ENCODE results near the gene MTA3.
"Not testable (repeated sequence)": the region's sequence is repeated elsewhere in the genome, so short reads cannot be mapped to it uniquely, and the experiment has no call there.

The MTA3 gene

DNA sequence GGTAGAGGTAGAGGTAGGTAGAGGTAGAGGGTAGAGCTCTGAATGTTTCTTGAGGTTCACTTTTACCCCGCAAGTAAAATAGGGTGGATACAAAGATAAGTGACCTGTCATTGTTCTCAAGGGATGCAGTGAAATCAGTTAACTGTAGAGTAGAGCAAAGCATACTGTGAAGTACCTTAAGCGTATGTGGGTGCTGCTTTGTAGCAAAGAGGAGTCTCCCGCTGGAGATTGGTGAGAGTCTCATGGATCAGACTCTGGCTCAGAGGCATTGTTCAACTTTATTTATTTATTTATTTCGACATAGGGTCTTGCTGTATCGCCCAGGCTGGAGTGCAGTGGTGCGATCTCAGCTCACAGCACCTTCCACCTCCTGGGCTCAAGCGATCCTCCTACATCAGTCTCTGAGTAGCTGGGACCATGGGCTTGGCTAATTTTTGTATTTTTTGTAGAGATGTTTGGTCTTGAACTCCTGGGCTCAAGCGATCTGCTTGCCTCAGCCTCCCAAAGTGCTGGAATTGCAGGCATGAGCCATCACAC lies 38.7 kb downstream of the MTA3 start:
- DNase-seq = no peak

GRCh38 chr2:42613281-42614064 lies 45.0 kb downstream of the MTA3 start:
- DNase-seq = no peak

GRCh38 chr2:42614838-42615237 lies 46.4 kb downstream of the MTA3 start:
- DNase-seq = no peak

- no peak for DNase-seq
Measured at GRCh38 chr2:42618116-42618515, 49.7 kb downstream of the MTA3 start.

- DNase-seq = no peak
Measured at GRCh38 chr2:42618972-42619371, 50.5 kb downstream of the MTA3 start.

- not testable (repeated sequence) for DNase-seq
Measured at GRCh38 chr2:42621626-42622025, 53.2 kb downstream of the MTA3 start.

- no peak for DNase-seq
Measured at GRCh38 chr2:42622943-42623676, 54.7 kb downstream of the MTA3 start.

- DNase-seq = no peak
Measured at GRCh38 chr2:42624047-42624446, 55.6 kb downstream of the MTA3 start.

DNA sequence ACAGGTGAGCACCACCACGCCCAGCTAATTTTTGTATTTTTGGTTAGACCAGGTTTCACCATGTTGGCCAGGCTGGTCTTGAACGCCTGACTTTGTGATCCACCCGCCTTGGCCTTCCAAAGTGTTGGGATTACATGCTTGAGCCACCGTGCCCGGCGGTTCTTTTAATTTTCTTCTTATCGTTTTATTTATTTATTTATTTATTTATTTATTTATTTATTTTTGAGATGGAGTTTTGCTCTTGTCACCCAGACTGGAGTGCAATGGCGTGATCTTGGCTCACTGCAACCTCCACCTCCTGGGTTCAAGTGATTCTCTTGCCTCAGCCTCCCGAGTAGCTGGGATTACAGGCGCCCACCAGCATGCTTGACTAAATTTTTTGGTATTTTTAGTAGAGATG lies 59.6 kb downstream of the MTA3 start:
- DNase-seq = not testable (repeated sequence)

DNA sequence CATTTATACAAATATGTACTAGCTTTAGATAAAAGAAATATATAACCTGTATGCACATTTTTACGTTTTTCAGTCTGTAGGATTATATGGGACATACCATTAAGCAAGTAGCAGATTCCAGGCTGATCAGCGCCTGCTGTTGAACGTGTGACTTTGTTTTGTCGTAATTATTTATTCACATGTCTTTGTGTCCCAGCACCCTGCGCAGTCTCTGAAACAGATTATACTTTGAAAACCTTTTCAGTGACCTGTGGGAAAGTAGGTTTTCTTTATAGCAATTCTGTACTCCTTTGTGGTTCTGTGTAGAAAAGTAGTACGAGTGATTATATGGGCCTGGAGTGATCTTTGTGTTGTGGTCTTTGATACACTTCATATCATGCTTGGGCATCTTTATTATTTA lies 68.5 kb downstream of the MTA3 start:
- DNase-seq = no peak

GRCh38 chr2:42638080-42638784 lies 69.8 kb downstream of the MTA3 start:
- no peak for DNase-seq

DNA sequence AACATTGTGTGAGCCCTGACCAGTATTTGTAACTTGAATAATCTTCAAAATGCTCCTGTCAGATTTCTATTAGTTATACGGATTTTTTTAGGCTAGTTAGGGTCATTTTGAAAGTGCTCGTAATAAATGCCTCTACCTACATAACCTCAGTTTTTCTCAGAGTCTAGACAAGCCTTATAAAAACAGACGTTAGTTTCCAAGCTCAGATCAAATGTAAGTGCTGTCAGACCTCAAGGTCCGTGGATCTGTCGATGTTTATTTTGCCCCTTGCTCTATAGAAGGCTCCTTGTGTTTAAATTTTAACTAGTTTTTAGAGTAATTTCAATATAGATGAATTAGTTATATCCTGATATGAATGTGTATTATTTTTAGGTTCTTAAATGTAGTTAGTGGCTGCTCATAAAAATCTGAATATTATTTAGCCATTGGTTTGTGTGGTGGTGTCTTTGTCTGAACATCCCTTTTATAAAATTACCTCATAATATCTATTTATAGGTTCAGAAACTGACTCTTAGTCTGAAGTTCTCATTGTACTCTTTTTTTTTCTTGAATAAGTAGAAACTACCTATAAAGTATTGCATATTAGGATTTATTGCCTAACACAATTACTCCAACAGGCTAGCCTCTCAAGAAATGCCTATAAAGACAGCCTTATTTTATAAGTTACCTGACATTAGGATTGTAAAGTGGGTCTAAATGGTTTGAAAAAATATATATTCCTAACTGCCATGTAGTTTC lies 71.1 kb downstream of the MTA3 start:
- no peak for DNase-seq

DNA sequence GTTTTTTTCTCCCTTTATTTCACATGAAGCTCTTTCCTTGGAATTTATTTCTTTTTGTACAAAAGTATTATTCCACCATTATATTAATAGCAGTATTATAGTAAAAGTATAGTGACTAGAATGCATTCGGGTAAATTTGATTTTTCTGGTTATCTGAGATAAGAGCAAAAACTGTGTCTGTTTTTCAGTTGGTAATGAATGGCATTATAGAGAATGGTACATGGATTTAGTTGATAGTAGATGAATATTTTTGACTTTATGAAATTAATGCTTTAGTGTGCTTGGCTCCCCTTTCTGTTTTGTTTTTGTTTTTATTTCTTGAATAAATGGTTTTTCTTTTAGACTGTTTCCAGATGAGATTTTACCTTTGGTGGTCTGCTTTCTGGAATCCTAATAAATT lies 71.8 kb downstream of the MTA3 start:
- no peak for DNase-seq

GRCh38 chr2:42642371-42642770 lies 73.9 kb downstream of the MTA3 start:
- DNase-seq = not testable (repeated sequence)

DNA sequence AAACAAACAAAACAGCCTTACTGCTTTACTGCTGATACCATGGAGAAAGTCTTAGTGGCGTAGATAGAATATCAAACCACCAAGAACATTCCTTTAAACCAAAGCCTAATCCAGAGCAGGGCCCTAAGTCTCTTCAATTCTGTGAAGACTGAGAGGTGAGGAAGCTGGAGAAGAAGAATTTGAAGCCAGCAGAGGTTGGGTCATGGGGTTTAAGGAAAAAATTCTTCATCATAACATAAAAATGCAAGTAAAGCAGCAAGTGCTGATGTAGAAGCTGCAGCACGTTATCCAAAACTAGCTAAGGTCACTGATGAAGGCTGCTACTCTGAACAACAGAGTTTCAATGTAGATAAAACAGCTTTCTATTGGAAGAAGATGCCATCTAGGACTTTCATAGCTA lies 77.1 kb downstream of the MTA3 start:
- no peak for DNase-seq

DNA sequence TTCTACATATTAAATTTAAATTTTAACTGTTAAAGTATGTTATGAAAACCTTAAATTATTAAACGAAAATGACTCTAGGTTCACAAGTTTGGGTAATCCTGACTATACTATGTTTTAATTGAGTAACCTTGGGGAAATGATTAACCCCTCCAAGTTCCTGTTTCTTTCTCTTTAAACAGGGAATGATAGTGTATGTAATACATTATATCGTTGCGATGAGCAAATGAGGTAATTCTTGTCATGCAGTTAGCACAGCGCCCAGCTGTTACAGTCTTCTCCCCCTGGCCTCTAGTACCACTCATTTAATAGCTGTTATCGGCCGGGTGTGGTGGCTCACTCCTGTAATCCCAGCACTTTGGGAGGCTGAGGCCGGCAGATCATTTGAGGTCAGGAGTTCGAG lies 80.4 kb downstream of the MTA3 start:
- DNase-seq = no peak

DNA sequence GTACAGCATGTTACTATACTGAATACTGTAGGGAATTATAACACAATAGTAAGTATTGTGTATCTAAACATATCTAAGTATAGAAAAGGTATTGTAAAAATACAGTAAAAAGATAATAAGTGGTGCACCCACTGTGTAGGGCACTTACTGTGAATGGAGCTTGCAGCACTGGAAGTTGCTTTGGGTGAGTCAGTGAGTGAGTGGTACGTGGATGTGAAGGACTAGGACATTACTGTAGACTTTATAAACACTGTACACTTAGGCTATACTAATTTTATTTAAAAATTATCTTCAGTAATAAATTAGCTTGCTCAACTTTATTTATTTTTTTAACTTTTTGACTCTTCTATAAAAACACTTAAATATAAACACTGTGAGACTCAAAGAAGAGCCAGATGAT lies 82.6 kb downstream of the MTA3 start:
- no peak for DNase-seq

- DNase-seq = no peak
Measured at GRCh38 chr2:42652086-42652485, 83.7 kb downstream of the MTA3 start.

GRCh38 chr2:42653039-42653438 lies 84.6 kb downstream of the MTA3 start:
- no peak for DNase-seq

- DNase-seq = no peak
Measured at GRCh38 chr2:42653908-42654445, 85.5 kb downstream of the MTA3 start.

GRCh38 chr2:42658306-42658705 lies 89.9 kb downstream of the MTA3 start:
- no peak for DNase-seq

All from anterior cingulate cortex (tissue), 58 donors.